NCI-H345 treated with DMSO at 0.1 percent for 48 hours (cell line): Measurements from ENCODE around the gene TOMM5.
"Not testable (repeated sequence)": the region's sequence is repeated elsewhere in the genome, so short reads cannot be mapped to it uniquely, and the experiment has no call there.

Source experiments
- DNase-seq: peaks from one replicate; lab custom pipeline; 2025; ENCODE audit not compliant: unreplicated experiment; lab: John Stamatoyannopoulos, UW

TOMM5 gene

GRCh38 chr9:37611961-37612360 is 19.6 kb upstream of the TOMM5 start:
- no peak for DNase-seq

GRCh38 chr9:37611014-37611413 is 18.6 kb upstream of the TOMM5 start:
- DNase-seq, result no peak

GRCh38 chr9:37609735-37610397 is 17.5 kb upstream of the TOMM5 start:
- no peak for DNase-seq

DNA sequence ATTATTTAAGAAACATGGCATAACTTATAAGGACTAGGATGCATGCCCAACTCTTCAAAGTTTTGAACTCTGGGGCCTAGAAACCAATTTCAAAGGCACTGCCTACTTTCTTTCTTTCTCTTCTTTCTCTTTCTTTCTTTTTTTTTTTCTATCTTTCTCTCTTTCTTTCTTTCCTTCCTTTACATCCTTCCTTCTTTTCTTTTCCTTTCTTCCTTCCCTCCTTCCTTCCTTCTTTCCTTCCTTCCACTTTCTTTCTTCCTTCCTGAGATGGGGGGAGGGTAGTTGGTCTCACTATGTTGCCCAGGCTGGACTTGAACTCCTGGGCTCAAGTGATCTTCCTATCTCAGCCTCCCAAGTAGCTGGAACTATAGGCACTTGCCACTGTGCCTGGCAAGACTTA is 15.9 kb upstream of the TOMM5 start:
- DNase-seq, result no peak

GRCh38 chr9:37604296-37604695 is 11.9 kb upstream of the TOMM5 start:
- DNase-seq, result no peak

DNA sequence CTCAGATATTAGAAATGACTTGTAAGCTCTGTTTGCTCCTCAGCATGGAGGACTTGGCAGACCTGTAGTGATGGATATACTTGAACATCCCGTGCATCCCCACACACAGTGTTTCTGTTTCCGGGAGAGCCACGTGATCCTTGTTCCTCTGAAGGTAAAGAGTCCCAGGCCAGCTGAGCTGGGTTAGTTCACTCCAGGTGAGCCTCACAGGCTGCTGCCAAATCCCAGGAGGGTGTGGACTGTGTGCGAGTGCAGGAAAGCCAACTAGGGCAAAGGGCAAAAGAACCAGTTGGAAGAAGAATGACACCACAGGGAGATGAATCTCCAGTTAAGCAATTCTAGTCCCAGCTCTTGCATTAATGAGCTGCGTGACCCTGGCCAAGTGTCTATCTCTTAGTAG is 10.4 kb upstream of the TOMM5 start:
- DNase-seq, result no peak

DNA sequence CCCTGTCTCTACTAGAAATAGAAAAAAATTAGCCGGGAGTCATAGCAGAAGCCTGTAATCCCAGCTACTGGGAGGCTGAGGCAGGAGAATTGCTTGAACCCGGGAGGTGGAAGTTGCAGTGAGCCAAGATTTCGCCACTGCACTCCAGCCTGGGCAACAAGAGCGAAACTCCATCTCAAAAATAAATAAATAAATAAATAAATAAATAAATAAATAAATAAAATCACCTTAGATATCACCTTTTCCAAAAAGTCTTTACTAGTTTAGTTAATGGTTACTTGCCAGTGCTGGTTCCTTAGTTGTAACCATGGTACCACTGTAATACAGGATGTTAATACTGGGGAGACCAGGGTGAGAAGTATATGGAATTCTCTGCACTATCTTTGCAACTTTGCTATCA is 9.7 kb upstream of the TOMM5 start:
- not testable (repeated sequence) for DNase-seq

- DNase-seq, result no peak
Measured at GRCh38 chr9:37596504-37596903, 4.1 kb upstream of the TOMM5 start.

DNA sequence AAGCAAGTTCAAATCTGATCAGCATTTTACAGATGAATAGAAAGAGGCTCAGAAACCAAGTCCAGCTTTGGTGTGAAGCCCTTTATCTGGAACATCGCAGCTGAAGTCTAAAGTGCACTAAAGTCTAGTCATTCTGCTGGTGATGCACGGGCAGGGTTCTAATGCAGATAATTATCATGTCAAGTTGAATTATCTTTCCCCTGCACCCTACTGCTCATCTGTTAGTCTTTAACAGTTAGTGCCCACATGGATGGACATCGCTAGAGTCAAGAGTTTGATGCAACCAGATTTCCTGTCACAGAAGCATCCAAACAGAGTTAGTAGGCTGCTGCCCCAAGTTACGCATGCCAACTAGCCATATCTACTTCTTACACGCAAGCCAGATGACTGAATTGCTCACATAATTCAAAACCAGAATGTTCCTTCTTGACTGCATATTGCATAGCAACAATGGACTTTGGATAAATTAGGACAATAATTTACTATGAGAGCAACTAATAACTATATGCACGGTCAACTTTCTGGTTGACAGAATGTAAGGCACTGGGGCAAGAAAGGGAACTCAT is 1.6 kb upstream of the TOMM5 start:
- DNase-seq, result no peak

DNA sequence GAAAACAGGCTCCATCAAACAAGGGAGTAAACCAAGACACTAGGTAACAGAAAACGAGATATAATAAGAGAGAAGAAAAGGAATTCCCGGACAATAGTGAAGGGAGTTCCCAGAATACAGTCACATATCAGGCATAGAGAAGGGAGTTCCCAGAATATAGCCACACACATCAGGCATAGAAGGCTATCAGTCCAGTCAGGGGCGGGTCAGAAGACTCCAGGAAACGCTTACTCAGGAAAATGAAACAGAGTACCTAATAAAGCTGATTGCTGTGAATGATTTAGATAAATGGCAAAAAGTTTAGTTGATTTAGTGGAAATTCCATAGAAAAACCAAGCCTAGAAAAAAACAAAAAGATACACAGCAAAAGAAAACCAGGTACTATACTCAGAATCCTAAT is 4.9 kb downstream of the TOMM5 start:
- no peak for DNase-seq

- DNase-seq, result no peak
Measured at GRCh38 chr9:37583522-37584121, 8.8 kb downstream of the TOMM5 start.

- no peak for DNase-seq
Measured at GRCh38 chr9:37582548-37583157, 9.7 kb downstream of the TOMM5 start.

GRCh38 chr9:37575921-37576721 is 16.3 kb downstream of the TOMM5 start, which contains the start of gene FBXO10:
Gene FBXO10, minus strand, starts transcription at chr9:37576380. Its CDS starts 34,612 bp downstream, at chr9:37541768.
- peak; percentile 69 for DNase-seq

DNA sequence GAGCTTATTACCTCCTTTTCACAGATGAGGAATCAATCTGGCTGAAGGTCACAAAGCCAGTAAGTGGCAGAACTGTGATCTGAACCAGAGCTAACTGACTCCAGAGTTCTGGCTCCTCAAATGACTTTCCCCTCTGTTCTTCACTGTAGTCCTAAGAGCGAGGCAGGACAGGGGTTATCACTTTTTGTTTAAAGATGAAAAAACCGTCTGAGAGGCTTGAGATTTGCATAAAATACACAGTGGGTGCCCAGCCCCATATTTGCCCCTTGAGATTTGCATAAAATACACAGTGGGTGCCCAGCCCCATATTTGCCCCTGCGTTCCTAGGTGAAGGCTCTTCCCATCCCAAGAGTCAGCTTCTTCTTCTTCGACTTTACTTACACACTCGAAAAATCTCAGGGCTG is 16.9 kb downstream of the TOMM5 start:
- peak; percentile 15 for DNase-seq

GRCh38 chr9:37575001-37575400 is 17.4 kb downstream of the TOMM5 start:
- DNase-seq, result no peak

- DNase-seq, result no peak
Measured at GRCh38 chr9:37574241-37574721, 18.1 kb downstream of the TOMM5 start.

GRCh38 chr9:37571282-37571681 is 21.1 kb downstream of the TOMM5 start:
- DNase-seq, result no peak

DNA sequence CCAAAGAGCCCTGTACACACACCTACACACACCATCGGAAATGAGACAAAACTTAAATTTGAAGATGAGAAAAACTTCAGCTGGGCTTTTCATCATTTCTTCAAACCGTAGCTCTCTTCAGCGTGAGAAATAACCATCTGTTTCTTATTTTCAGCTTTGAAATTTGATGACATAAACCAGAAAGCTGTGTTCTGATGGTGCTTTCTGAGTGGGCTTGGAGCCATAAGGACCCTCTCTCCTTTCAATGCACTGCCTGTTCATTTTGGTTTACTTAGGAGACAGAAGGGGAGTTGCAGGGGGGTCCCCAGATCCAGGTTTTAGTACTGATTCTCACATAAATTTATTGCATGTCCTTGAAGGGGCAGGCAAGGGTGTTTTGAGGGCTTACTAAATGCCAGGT is 25.7 kb downstream of the TOMM5 start:
- DNase-seq, result no peak

DNA sequence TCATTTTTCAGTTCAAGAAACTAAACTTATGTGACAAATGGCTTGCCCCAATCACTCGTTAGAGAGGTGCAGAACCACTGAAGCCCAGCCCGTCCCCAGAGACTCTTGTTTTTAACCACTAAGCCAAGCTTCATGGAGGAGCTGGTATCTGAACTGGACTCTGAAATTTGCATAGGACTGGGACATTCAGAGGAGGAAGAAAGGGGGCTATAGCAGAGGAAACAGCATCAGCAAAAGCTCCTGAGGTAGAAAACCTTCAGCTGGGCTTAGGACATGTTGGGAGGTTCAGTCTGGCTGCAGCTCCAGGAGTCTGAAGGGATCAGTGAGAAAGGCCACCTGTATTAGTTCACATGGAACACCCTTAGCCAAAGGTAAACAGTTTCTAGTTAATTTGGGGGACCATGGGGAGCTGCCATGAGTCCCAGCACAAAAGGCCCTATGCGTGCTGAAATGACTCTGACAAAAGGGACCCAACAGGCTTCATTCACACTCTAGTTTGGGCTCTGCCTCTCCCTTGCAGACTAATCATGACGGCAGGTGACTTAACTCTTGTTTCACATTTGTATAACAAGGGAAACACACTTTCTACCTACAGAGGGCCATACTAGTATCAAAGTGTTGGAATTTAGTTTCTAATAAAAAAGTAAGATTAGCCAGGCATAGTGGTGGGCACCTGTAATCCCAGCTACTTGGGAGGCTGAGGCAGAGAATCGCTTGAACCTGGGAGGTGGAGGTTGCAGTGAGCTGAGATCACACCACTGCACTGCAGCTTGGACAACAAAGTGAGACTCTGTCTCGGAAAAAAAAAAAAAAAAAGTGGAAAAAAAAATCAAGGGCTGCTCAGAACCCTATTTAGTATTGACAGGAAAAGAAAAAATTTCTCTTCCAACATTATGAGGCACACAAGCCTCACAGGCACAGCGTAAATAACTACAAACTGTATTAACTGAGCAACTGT is 26.5 kb downstream of the TOMM5 start:
- DNase-seq, result no peak

DNA sequence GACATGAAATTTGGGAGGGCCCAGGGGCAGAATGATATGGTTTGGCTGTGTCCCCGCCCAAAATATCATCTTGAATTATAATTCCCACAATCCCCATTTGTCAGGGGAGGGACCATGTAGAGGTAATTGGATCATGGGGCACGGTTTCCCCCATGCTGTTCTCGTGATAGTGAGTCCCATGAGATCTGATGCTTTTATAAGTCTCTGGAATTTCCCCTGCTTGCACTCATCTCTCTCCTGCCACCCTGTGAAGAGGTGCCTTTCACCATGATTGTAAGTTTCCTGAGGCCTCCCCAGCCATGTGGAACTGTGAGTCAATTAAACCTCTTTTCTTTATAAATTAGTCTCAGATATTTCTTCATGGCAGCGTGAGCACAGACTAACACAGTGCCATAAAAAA is 27.5 kb downstream of the TOMM5 start:
- DNase-seq, result no peak
